Suprapubic skin (tissue), 4 donors: ENCODE data around the gene SPECC1. TPM values are rescaled to one million over a fixed set of nuclear protein-coding genes. Genes with fewer than 3 reads are reported as not detected.

Experiments used
- DNase-seq, 2 donors: peaks; one replicate each; pipeline ENCODE4 v3.0.0-alpha.2; 2019; ENCODE audit warnings: low spot score in 2 of 2
- H3K27ac ChIP-seq: fragments of 200-600 bp; sonication (generic); one replicate; pipeline ENCODE4 v1.5.1; 2019
- H3K27me3 ChIP-seq: fragments of 200-600 bp; sonication (generic); one replicate; pipeline ENCODE4 v1.5.1; 2019
- H3K36me3 ChIP-seq: fragments of 200-600 bp; sonication (generic); one replicate; pipeline ENCODE4 v1.5.1; 2019
- H3K4me1 ChIP-seq: fragments of 200-600 bp; sonication (generic); one replicate; pipeline ENCODE4 v1.5.1; 2019
- H3K4me3 ChIP-seq: fragments of 200-600 bp; sonication (generic); one replicate; pipeline ENCODE4 v1.5.1; 2019; ENCODE audit warnings: mild to moderate bottlenecking
- H3K9me3 ChIP-seq: fragments of 200-600 bp; sonication (generic); one replicate; pipeline ENCODE4 v1.5.1; 2019
- EP300 ChIP-seq: sonication (generic); formaldehyde crosslinking; IDR thresholded peaks from one replicate; pipeline ENCODE4 v1.6.1; 2017; ENCODE audit warnings: antibody characterized with exemption
- POLR2A ChIP-seq, 2 donors: fragments of 450-650 bp; IDR thresholded peaks; one replicate each; pipeline ENCODE4 v1.6.1; 2017; ENCODE audit warnings: antibody characterized with exemption in 2 of 2, mild to moderate bottlenecking in 2 of 2, moderate library complexity in 2 of 2
- POLR2AphosphoS5 ChIP-seq, 3 donors: sonication (generic); formaldehyde crosslinking; IDR thresholded peaks; one replicate each; pipeline ENCODE4 v1.6.1; 2017; ENCODE audit warnings: antibody characterized with exemption in 3 of 3
- WGBS: methylation state at CpG from one replicate; pipeline ENCODE4 v1.1.5; 2018; 5-methylcytosine and 5-hydroxymethylcytosine counted together
- total RNA-seq, 4 donors: library from RNA; depleted of rRNA; stranded (reverse); fragments of >200 nt; gene quantifications; one replicate each; pipeline ENCODE4 v1.1.0, GENCODE V29; 2016
- TF ChIP-seq, protein P1 (sequence below), 2 donors: fragments of 200-600 bp in 1 of 2; fragments of 450-650 bp in 1 of 2; sonication (generic) in 1 of 2; IDR thresholded peaks; one replicate each; pipeline ENCODE4 v1.5.1; 2016 to 2019; ENCODE audit warnings: antibody characterized with exemption in 2 of 2, mild to moderate bottlenecking in 1 of 2, moderate library complexity in 1 of 2

The SPECC1 gene
- total RNA-seq, 4 donors from 2014 or later: 12.2 to 18.1 (median 16.4) TPM

DNA sequence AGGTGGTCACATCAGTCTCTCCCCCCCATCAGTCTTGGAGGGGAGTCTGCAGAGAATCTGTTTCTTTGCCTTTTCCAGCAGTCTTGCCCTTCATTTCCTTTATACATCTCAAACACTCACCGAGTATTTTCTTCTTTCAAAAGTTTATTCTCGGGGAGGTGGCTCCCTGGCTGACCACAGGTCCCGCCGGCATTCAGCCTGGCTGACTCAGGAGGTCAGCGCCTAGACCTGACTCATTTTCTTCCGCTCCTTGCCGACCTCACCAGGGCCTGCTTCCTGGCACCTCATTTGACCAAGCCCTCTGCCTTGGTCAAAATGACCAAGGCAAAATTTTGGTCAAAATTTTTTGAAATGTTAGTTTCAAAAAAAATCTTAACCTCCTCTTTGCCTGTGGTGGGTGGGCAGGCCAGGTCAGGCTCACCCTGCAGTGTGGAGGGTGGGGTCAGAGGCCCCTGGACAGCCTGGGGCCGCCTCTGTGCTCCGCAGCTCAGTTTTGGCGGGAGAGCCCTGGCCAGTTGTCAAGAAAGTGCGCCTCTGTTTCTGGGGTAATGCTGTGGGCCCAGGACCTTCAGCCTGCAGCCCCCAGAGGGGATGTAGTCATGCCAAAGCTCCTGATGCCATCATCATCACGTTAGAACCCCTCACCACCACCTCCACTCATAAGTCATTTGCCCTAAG is 165.6 kb downstream of the SPECC1 start:
- Histone ChIP-seq H3K4me3 (no peak overlapping the region), H3K4me1 (no peaks in the 10 kb centered on the region), H3K36me3 (no peaks in the 10 kb centered on the region), H3K27ac (no peak overlapping the region), H3K27me3 (no peaks in the 10 kb centered on the region), H3K9me3 (no peaks in the 10 kb centered on the region)
- no peak for DNase-seq
- TF ChIP-seq EP300: no peak
- TF ChIP-seq, protein P1, sequence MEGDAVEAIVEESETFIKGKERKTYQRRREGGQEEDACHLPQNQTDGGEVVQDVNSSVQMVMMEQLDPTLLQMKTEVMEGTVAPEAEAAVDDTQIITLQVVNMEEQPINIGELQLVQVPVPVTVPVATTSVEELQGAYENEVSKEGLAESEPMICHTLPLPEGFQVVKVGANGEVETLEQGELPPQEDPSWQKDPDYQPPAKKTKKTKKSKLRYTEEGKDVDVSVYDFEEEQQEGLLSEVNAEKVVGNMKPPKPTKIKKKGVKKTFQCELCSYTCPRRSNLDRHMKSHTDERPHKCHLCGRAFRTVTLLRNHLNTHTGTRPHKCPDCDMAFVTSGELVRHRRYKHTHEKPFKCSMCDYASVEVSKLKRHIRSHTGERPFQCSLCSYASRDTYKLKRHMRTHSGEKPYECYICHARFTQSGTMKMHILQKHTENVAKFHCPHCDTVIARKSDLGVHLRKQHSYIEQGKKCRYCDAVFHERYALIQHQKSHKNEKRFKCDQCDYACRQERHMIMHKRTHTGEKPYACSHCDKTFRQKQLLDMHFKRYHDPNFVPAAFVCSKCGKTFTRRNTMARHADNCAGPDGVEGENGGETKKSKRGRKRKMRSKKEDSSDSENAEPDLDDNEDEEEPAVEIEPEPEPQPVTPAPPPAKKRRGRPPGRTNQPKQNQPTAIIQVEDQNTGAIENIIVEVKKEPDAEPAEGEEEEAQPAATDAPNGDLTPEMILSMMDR (IDR thresholded peaks at IDR 0.05): no peak
- TF ChIP-seq POLR2A (IDR thresholded peaks at IDR 0.05): no peak
- TF ChIP-seq POLR2AphosphoS5 (IDR thresholded peaks at IDR 0.05): no peak
- WGBS: 81% methylated on average over 10 of the region's 12 CpGs

DNA sequence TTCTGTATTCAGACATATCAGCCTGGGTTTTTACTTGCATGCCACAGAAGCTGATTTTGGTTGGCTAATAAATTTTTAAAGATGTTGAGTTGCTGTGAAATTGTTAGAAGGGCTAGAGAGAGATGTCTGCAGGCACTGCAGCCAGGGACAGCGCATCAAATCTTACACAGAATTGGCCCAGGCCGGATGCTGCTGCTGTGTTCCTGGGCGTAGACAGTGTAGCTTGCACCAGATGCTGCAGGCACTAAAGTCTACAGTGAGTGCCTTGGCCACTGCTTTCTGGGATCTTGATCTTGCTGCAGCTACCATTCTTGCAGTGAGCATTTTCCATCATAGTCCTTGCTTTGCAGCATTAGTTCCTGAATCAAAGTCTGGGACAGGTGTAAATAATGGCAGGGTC is 169.9 kb downstream of the SPECC1 start:
- Histone ChIP-seq H3K9me3 (no peaks in the 10 kb centered on the region), H3K36me3 (no peaks in the 10 kb centered on the region), H3K4me1 (no peaks in the 10 kb centered on the region), H3K27ac (no peak overlapping the region), H3K27me3 (no peaks in the 10 kb centered on the region), H3K4me3 (no peak overlapping the region)
- TF ChIP-seq, protein P1 (IDR thresholded peaks at IDR 0.05): no peak
- TF ChIP-seq POLR2A (IDR thresholded peaks at IDR 0.05): no peak
- no peak for TF ChIP-seq POLR2AphosphoS5 (IDR thresholded peaks at IDR 0.05)
- no peak for TF ChIP-seq EP300
- WGBS: 83% methylated on average over 3 of the region's 3 CpGs
- no peak for DNase-seq

DNA sequence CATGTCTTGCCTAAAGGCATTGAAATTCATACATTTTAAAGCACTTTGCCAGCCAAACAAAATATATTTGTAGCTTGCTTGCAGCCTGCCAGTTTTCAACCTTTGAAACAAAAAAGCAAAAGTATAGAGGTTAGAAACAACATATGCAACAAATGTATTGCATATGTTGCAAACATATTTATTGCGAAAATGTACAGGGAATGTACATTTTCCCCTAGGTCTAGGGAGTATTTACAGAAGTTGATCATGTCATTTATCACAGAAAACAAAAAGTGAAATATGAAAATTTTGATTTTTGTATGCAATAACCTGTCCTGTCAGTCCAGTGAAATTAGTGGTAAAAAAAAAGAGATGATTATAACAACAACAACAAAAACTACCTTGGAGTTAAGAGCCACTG is 171.5 kb downstream of the SPECC1 start:
- Histone ChIP-seq H3K4me1 (no peaks in the 10 kb centered on the region), H3K9me3 (no peaks in the 10 kb centered on the region), H3K27me3 (no peaks in the 10 kb centered on the region), H3K4me3 (no peak overlapping the region), H3K36me3 (no peaks in the 10 kb centered on the region), H3K27ac (no peak overlapping the region)
- 94% methylated on average over 1 of the region's 1 CpG for WGBS
- DNase-seq: no peak
- TF ChIP-seq POLR2AphosphoS5 (IDR thresholded peaks at IDR 0.05) (no peak), EP300 (no peak), POLR2A (IDR thresholded peaks at IDR 0.05) (no peak)
- TF ChIP-seq, protein P1 (IDR thresholded peaks at IDR 0.05): no peak

DNA sequence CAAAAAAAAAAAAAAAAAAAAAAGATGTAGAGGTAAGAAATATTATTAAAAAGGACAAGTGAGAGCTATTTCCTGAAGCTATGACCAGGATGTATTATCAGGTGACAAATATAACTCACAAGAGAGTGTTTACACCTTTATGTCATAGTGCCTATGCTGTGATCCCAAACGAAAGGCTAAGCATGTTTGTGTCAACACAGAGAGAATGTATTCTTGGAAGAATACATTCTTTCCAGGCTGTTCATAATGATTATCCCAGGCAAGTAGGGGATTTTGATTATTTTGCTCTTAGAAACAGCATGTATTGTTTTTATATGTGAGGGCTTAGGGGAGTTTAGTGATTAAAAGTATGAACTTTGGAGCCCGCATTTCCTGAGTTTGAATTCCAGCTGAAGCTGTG is 175.0 kb downstream of the SPECC1 start:
- TF ChIP-seq POLR2AphosphoS5 (IDR thresholded peaks at IDR 0.05) (no peak), POLR2A (IDR thresholded peaks at IDR 0.05) (no peak), EP300 (no peak)
- TF ChIP-seq, protein P1 (IDR thresholded peaks at IDR 0.05): no peak
- Histone ChIP-seq H3K9me3 (no peaks in the 10 kb centered on the region), H3K27me3 (no peaks in the 10 kb centered on the region), H3K27ac (no peak overlapping the region), H3K36me3 (no peaks in the 10 kb centered on the region), H3K4me3 (no peak overlapping the region), H3K4me1 (peaks cover 1% of the 10 kb centered on the region)
- 87% methylated on average over 2 of the region's 2 CpGs for WGBS
- no peak for DNase-seq

DNA sequence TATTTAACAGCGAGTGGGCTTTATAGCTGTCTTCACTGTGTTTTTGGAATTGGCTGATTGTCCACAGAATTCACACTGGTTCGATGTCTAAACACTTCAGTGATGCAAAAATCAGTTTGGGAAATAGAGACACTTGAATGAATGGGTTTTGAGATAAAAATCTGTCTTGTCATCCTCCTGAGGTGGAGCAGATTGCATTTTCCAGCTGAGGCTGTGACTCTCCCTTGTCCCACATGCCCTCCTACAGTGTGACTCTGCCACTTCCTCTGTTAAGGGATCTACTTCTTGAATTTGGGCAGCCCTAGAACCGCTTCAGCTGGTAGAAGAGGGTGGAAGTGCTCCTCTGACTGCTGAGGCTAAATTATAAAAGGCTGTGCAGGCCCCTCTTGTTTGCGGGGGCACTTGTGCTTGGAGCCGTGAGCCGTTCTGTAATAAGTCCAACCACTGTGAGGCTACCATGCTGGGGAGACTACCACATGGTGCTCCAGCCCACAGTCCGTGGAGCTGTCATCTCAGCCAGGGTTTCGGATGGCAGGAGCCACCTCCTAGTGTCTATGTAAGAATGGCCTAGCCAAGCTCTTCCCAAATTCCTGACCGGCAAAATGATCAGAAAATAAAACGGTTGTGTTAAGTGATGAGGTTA is 175.9 kb downstream of the SPECC1 start:
- 90% methylated on average over 10 of the region's 10 CpGs for whole genome bisulfite sequencing
- Histone ChIP-seq H3K9me3 (no peaks in the 10 kb centered on the region), H3K4me3 (no peak overlapping the region), H3K27me3 (no peaks in the 10 kb centered on the region), H3K27ac (no peak overlapping the region), H3K4me1 (peaks cover 10% of the 10 kb centered on the region), H3K36me3 (no peaks in the 10 kb centered on the region)
- TF ChIP-seq EP300 (no peak), POLR2A (IDR thresholded peaks at IDR 0.05) (no peak), POLR2AphosphoS5 (IDR thresholded peaks at IDR 0.05) (no peak)
- TF ChIP-seq, protein P1 (IDR thresholded peaks at IDR 0.05): no peak
- no peak for DNase-seq
